Activated CD4-positive, alpha-beta T cell treated with anti-CD3 and anti-CD28 coated beads, Interleukin-2, amount 10 ng/mL, durations not matched to agents 7 days and 5 days (primary cell): ENCODE results near the gene KRT79. TPM values are rescaled to one million over a fixed set of nuclear protein-coding genes. Genes with fewer than 3 reads are reported as not detected.

ENCODE experiments used
- CTCF ChIA-PET: fragments of 350-600 bp; sonication (Branson Sonifier 250); formaldehyde crosslinking; loops from one replicate; lab custom pipeline; 2021; ENCODE audit warnings: antibody characterized with exemption; lab: Charles Lee
- POLR2A ChIA-PET: fragments of 350-600 bp; sonication (Branson Sonifier 250); formaldehyde crosslinking; loops from one replicate; lab custom pipeline; 2021; ENCODE audit warnings: antibody characterized with exemption; lab: Charles Lee
- DNase-seq: peaks from one replicate; pipeline ENCODE4 v3.0.0-alpha.2; 2020
- H3K27ac Mint-ChIP-seq: one replicate; pipeline ENCODE4 v1.8.0; 2021; ENCODE audit warnings: mild to moderate bottlenecking, moderate library complexity, mixed read lengths
- H3K27me3 Mint-ChIP-seq: one replicate; pipeline ENCODE4 v1.8.0; 2021; ENCODE audit warnings: mixed read lengths
- H3K36me3 Mint-ChIP-seq: one replicate; pipeline ENCODE4 v1.8.0; 2021; ENCODE audit warnings: low read depth, mixed read lengths
- H3K4me1 Mint-ChIP-seq: one replicate; pipeline ENCODE4 v1.8.0; 2021; ENCODE audit warnings: mixed read lengths
- H3K4me3 Mint-ChIP-seq: one replicate; pipeline ENCODE4 v1.8.0; 2021; ENCODE audit warnings: mild to moderate bottlenecking, moderate library complexity, mixed read lengths
- H3K9me3 Mint-ChIP-seq: one replicate; pipeline ENCODE4 v1.8.0; 2021; ENCODE audit warnings: mixed read lengths
- total RNA-seq, 2 experiments: library from RNA; stranded (reverse); gene quantifications; one replicate each; pipeline ENCODE4 v1.2.3, GENCODE V29; 2021

KRT79 gene
- total RNA-seq, 2 experiments from 2014 or later: not detected

- H3K4me3 Mint-ChIP-seq: no peak overlapping the region
- POLR2A ChIA-PET: no interaction called here
- H3K27ac Mint-ChIP-seq: no peak overlapping the region
- no peaks in the 10 kb centered on the region for H3K27me3 Mint-ChIP-seq
- DNase-seq: no peak
- H3K9me3 Mint-ChIP-seq: no peaks in the 10 kb centered on the region
- CTCF ChIA-PET: interaction anchor here (0.5 kb wide), 1 partner anchor 37 kb away, joined by 3 read pairs; the partner anchor contains the start of gene KRT78
- no peaks in the 10 kb centered on the region for H3K4me1 Mint-ChIP-seq
- H3K36me3 Mint-ChIP-seq: no peaks in the 10 kb centered on the region
Observed at GRCh38 chr12:52811191-52812072, 22.7 kb downstream of the KRT79 start.

GRCh38 chr12:52810554-52810953 is 23.6 kb downstream of the KRT79 start:
- H3K27ac Mint-ChIP-seq: no peak overlapping the region
- ChIA-PET POLR2A (no interaction called here), CTCF (no interaction called here)
- H3K27me3 Mint-ChIP-seq: no peaks in the 10 kb centered on the region
- H3K36me3 Mint-ChIP-seq: no peaks in the 10 kb centered on the region
- no peak overlapping the region for H3K4me3 Mint-ChIP-seq
- no peak for DNase-seq
- H3K4me1 Mint-ChIP-seq: no peaks in the 10 kb centered on the region
- H3K9me3 Mint-ChIP-seq: no peaks in the 10 kb centered on the region

GRCh38 chr12:52809166-52809565 is 24.9 kb downstream of the KRT79 start:
- Mint-ChIP-seq H3K9me3 (no peaks in the 10 kb centered on the region), H3K36me3 (no peaks in the 10 kb centered on the region), H3K4me1 (no peaks in the 10 kb centered on the region), H3K27ac (no peak overlapping the region), H3K27me3 (no peaks in the 10 kb centered on the region), H3K4me3 (no peak overlapping the region)
- ChIA-PET CTCF (interaction anchor here (0.5 kb wide), 1 partner anchor 770 kb away, joined by 3 read pairs; no protein-coding TSS in a partner anchor), POLR2A (no interaction called here)
- DNase-seq: no peak

- no peaks in the 10 kb centered on the region for H3K27me3 Mint-ChIP-seq
- ChIA-PET CTCF (interaction anchor here (0.5 kb wide), 1 partner anchor 770 kb away, joined by 3 read pairs; no protein-coding TSS in a partner anchor), POLR2A (no interaction called here)
- H3K4me1 Mint-ChIP-seq: no peaks in the 10 kb centered on the region
- no peak for DNase-seq
- H3K9me3 Mint-ChIP-seq: no peaks in the 10 kb centered on the region
- no peak overlapping the region for H3K4me3 Mint-ChIP-seq
- H3K36me3 Mint-ChIP-seq: no peaks in the 10 kb centered on the region
- no peak overlapping the region for H3K27ac Mint-ChIP-seq
Observed at GRCh38 chr12:52808573-52809160, 25.4 kb downstream of the KRT79 start.

GRCh38 chr12:52807544-52808470 is 26.3 kb downstream of the KRT79 start:
- Mint-ChIP-seq H3K4me3 (no peak overlapping the region), H3K27ac (no peak overlapping the region), H3K9me3 (no peaks in the 10 kb centered on the region), H3K27me3 (no peaks in the 10 kb centered on the region), H3K36me3 (no peaks in the 10 kb centered on the region), H3K4me1 (no peaks in the 10 kb centered on the region)
- ChIA-PET POLR2A (no interaction called here), CTCF (interaction anchor here (1.1 kb wide), 1 partner anchor 10 kb away, joined by 3 read pairs; no protein-coding TSS in a partner anchor)
- no peak for DNase-seq

GRCh38 chr12:52806821-52807543 is 27.1 kb downstream of the KRT79 start:
- Mint-ChIP-seq H3K9me3 (no peaks in the 10 kb centered on the region), H3K4me1 (no peaks in the 10 kb centered on the region), H3K4me3 (no peak overlapping the region), H3K27me3 (no peaks in the 10 kb centered on the region), H3K36me3 (no peaks in the 10 kb centered on the region), H3K27ac (no peak overlapping the region)
- DNase-seq: no peak
- POLR2A ChIA-PET: no interaction called here
- CTCF ChIA-PET: interaction anchor here (1.1 kb wide), 1 partner anchor 11 kb away, joined by 3 read pairs; no protein-coding TSS in a partner anchor

GRCh38 chr12:52806169-52806811 is 27.8 kb downstream of the KRT79 start:
- H3K36me3 Mint-ChIP-seq: no peaks in the 10 kb centered on the region

GRCh38 chr12:52805739-52806138 is 28.4 kb downstream of the KRT79 start:
- Mint-ChIP-seq H3K27me3 (no peaks in the 10 kb centered on the region), H3K9me3 (no peaks in the 10 kb centered on the region), H3K4me3 (no peak overlapping the region), H3K36me3 (no peaks in the 10 kb centered on the region), H3K4me1 (no peaks in the 10 kb centered on the region), H3K27ac (no peak overlapping the region)
- ChIA-PET POLR2A (no interaction called here), CTCF (interaction anchor here (1.0 kb wide), 1 partner anchor 20 kb away, joined by 3 read pairs; no protein-coding TSS in a partner anchor)
- DNase-seq: no peak

More at GRCh38 chr12:52806169-52806811, 27.8 kb downstream of the KRT79 start:
- no peak overlapping the region for H3K4me3 Mint-ChIP-seq
- CTCF ChIA-PET: interaction anchor here (1.0 kb wide), 1 partner anchor 19 kb away, joined by 3 read pairs; no protein-coding TSS in a partner anchor
- no peaks in the 10 kb centered on the region for H3K4me1 Mint-ChIP-seq
- POLR2A ChIA-PET: no interaction called here
- H3K9me3 Mint-ChIP-seq: no peaks in the 10 kb centered on the region
- no peak for DNase-seq
- H3K27ac Mint-ChIP-seq: no peak overlapping the region
- H3K27me3 Mint-ChIP-seq: no peaks in the 10 kb centered on the region

- H3K27me3 Mint-ChIP-seq: no peaks in the 10 kb centered on the region
- ChIA-PET POLR2A (no interaction called here), CTCF (interaction anchor here (1.0 kb wide), 1 partner anchor 20 kb away, joined by 3 read pairs; no protein-coding TSS in a partner anchor)
- no peaks in the 10 kb centered on the region for H3K4me1 Mint-ChIP-seq
- no peaks in the 10 kb centered on the region for H3K36me3 Mint-ChIP-seq
- no peaks in the 10 kb centered on the region for H3K9me3 Mint-ChIP-seq
- H3K4me3 Mint-ChIP-seq: no peak overlapping the region
- no peak overlapping the region for H3K27ac Mint-ChIP-seq
- no peak for DNase-seq
Observed at GRCh38 chr12:52805000-52805399, 29.1 kb downstream of the KRT79 start.

- Mint-ChIP-seq H3K4me3 (no peak overlapping the region), H3K4me1 (no peaks in the 10 kb centered on the region), H3K27me3 (no peaks in the 10 kb centered on the region), H3K27ac (no peak overlapping the region), H3K9me3 (no peaks in the 10 kb centered on the region), H3K36me3 (no peaks in the 10 kb centered on the region)
- CTCF ChIA-PET: no interaction called here
- POLR2A ChIA-PET: no interaction called here
- DNase-seq: no peak
Observed at GRCh38 chr12:52802442-52802841, 31.7 kb downstream of the KRT79 start.

GRCh38 chr12:52801773-52802172 is 32.3 kb downstream of the KRT79 start:
- no peak for DNase-seq
- Mint-ChIP-seq H3K4me3 (no peak overlapping the region), H3K9me3 (no peaks in the 10 kb centered on the region), H3K27ac (no peak overlapping the region), H3K4me1 (no peaks in the 10 kb centered on the region), H3K27me3 (no peaks in the 10 kb centered on the region), H3K36me3 (no peaks in the 10 kb centered on the region)
- ChIA-PET CTCF (no interaction called here), POLR2A (no interaction called here)
